Activated naive CD8-positive, alpha-beta T cell treated with anti-CD3 and anti-CD28 coated beads for 36 hours (primary cell): ENCODE results near the gene HOXB3. TPM values are rescaled to one million over a fixed set of nuclear protein-coding genes. Genes with fewer than 3 reads are reported as not detected.
"Not testable (repeated sequence)": the region's sequence is repeated elsewhere in the genome, so short reads cannot be mapped to it uniquely, and the experiment has no call there.

Source experiments
- DNase-seq: peaks from one replicate; pipeline ENCODE4 v3.0.0; 2021
- H3K27ac Mint-ChIP-seq: one replicate; pipeline ENCODE4 v1.8.0; 2022; ENCODE audit warnings: mild to moderate bottlenecking, moderate library complexity, mixed read lengths
- H3K27me3 Mint-ChIP-seq: one replicate; pipeline ENCODE4 v1.8.0; 2022; ENCODE audit warnings: mild to moderate bottlenecking, mixed read lengths
- H3K36me3 Mint-ChIP-seq: one replicate; pipeline ENCODE4 v1.8.0; 2021; ENCODE audit warnings: mild to moderate bottlenecking, mixed read lengths
- H3K4me1 Mint-ChIP-seq: one replicate; pipeline ENCODE4 v1.8.0; 2021; ENCODE audit warnings: mixed read lengths
- H3K4me3 Mint-ChIP-seq: one replicate; pipeline ENCODE4 v1.8.0; 2022; ENCODE audit warnings: mild to moderate bottlenecking, moderate library complexity, mixed read lengths
- H3K9me3 Mint-ChIP-seq: one replicate; pipeline ENCODE4 v1.8.0; 2022; ENCODE audit warnings: mixed read lengths
- total RNA-seq, 2 experiments: library from RNA; stranded (reverse); gene quantifications; one replicate each; pipeline ENCODE4 v1.2.3, GENCODE V29; 2021

Gene HOXB3
- total RNA-seq, 2 experiments from 2014 or later, result 1.4 to 2.0 TPM

- H3K27me3 Mint-ChIP-seq, result peaks cover 17% of the 10 kb centered on the region
- peak overlapping the region; percentile 92 for H3K4me3 Mint-ChIP-seq
- no peak for DNase-seq
- no peaks in the 10 kb centered on the region for H3K9me3 Mint-ChIP-seq
- peaks cover 10% of the 10 kb centered on the region for H3K36me3 Mint-ChIP-seq
- peak overlapping the region; percentile 89 for H3K27ac Mint-ChIP-seq
- H3K4me1 Mint-ChIP-seq, result peaks cover 42% of the 10 kb centered on the region
Measured at GRCh38 chr17:48542698-48543106, 47.3 kb downstream of the HOXB3 start.

- H3K4me3 Mint-ChIP-seq, result peak overlapping the region; percentile 89
- peaks cover 36% of the 10 kb centered on the region for H3K4me1 Mint-ChIP-seq
- peaks cover 17% of the 10 kb centered on the region for H3K27me3 Mint-ChIP-seq
- peaks cover 10% of the 10 kb centered on the region for H3K36me3 Mint-ChIP-seq
- H3K9me3 Mint-ChIP-seq, result no peaks in the 10 kb centered on the region
- peak overlapping the region; percentile 99 for H3K27ac Mint-ChIP-seq
- peak; percentile 18 for DNase-seq
Measured at GRCh38 chr17:48542114-48542656, 47.9 kb downstream of the HOXB3 start.

GRCh38 chr17:48541577-48542113 is 48.4 kb downstream of the HOXB3 start:
- Mint-ChIP-seq H3K4me3 (peak overlapping the region; percentile 89), H3K27me3 (peaks cover 17% of the 10 kb centered on the region), H3K4me1 (peaks cover 33% of the 10 kb centered on the region), H3K27ac (peak overlapping the region; percentile 99), H3K36me3 (peaks cover 10% of the 10 kb centered on the region), H3K9me3 (no peaks in the 10 kb centered on the region)
- DNase-seq, result peak; percentile 45

GRCh38 chr17:48541036-48541576 is 48.9 kb downstream of the HOXB3 start:
- H3K27ac Mint-ChIP-seq, result peak overlapping the region; percentile 99
- peaks cover 10% of the 10 kb centered on the region for H3K36me3 Mint-ChIP-seq
- peak overlapping the region; percentile 89 for H3K4me3 Mint-ChIP-seq
- DNase-seq, result no peak
- peaks cover 17% of the 10 kb centered on the region for H3K27me3 Mint-ChIP-seq
- H3K4me1 Mint-ChIP-seq, result peaks cover 27% of the 10 kb centered on the region
- H3K9me3 Mint-ChIP-seq, result no peaks in the 10 kb centered on the region

GRCh38 chr17:48540213-48540612 is 49.8 kb downstream of the HOXB3 start:
- DNase-seq, result no peak

GRCh38 chr17:48539177-48539576 is 50.9 kb downstream of the HOXB3 start:
- H3K9me3 Mint-ChIP-seq, result no peaks in the 10 kb centered on the region

More at GRCh38 chr17:48540213-48540612, 49.8 kb downstream of the HOXB3 start:
- H3K27ac Mint-ChIP-seq, result peak overlapping the region; percentile 44
- H3K4me3 Mint-ChIP-seq, result no peak overlapping the region
- H3K9me3 Mint-ChIP-seq, result no peaks in the 10 kb centered on the region
- peaks cover 10% of the 10 kb centered on the region for H3K36me3 Mint-ChIP-seq
- peaks cover 20% of the 10 kb centered on the region for H3K4me1 Mint-ChIP-seq
- H3K27me3 Mint-ChIP-seq, result peaks cover 12% of the 10 kb centered on the region

GRCh38 chr17:48537316-48537715 is 52.7 kb downstream of the HOXB3 start:
- Mint-ChIP-seq H3K9me3 (no peaks in the 10 kb centered on the region), H3K36me3 (peaks cover 7% of the 10 kb centered on the region), H3K27me3 (peaks cover 15% of the 10 kb centered on the region), H3K27ac (no peak overlapping the region), H3K4me1 (peaks cover 17% of the 10 kb centered on the region), H3K4me3 (no peak overlapping the region)
- DNase-seq, result no peak

More at GRCh38 chr17:48539177-48539576, 50.9 kb downstream of the HOXB3 start:
- H3K27ac Mint-ChIP-seq, result no peak overlapping the region
- H3K36me3 Mint-ChIP-seq, result peaks cover 10% of the 10 kb centered on the region
- peaks cover 17% of the 10 kb centered on the region for H3K4me1 Mint-ChIP-seq
- no peak for DNase-seq
- no peak overlapping the region for H3K4me3 Mint-ChIP-seq
- peaks cover 12% of the 10 kb centered on the region for H3K27me3 Mint-ChIP-seq

- not testable (repeated sequence) for DNase-seq, H3K4me3 Mint-ChIP-seq, H3K36me3 Mint-ChIP-seq, H3K9me3 Mint-ChIP-seq, H3K27me3 Mint-ChIP-seq, H3K27ac Mint-ChIP-seq
- peaks cover 10% of the 10 kb centered on the region for H3K4me1 Mint-ChIP-seq
Measured at GRCh38 chr17:48535793-48536559, 54.1 kb downstream of the HOXB3 start.

GRCh38 chr17:48532261-48532660 is 57.8 kb downstream of the HOXB3 start:
- H3K9me3 Mint-ChIP-seq, result no peaks in the 10 kb centered on the region
- peaks cover 15% of the 10 kb centered on the region for H3K27me3 Mint-ChIP-seq
- peaks cover 5% of the 10 kb centered on the region for H3K4me1 Mint-ChIP-seq
- no peak overlapping the region for H3K27ac Mint-ChIP-seq
- no peak for DNase-seq
- no peaks in the 10 kb centered on the region for H3K36me3 Mint-ChIP-seq
- H3K4me3 Mint-ChIP-seq, result no peak overlapping the region

- H3K4me1 Mint-ChIP-seq, result peaks cover 5% of the 10 kb centered on the region
- peaks cover 24% of the 10 kb centered on the region for H3K27me3 Mint-ChIP-seq
- no peak within 1 kb of the TSS for H3K27ac Mint-ChIP-seq
- H3K9me3 Mint-ChIP-seq, result no peaks in the 10 kb centered on the region
- no peaks in the 10 kb centered on the region for H3K36me3 Mint-ChIP-seq
- no peak within 1 kb of the TSS for H3K4me3 Mint-ChIP-seq
- no peak for DNase-seq
Measured at GRCh38 chr17:48530887-48531272, 59.2 kb downstream of the HOXB3 start, which contains the start of gene HOXB1. HOXB1 (minus strand) TSS chr17:48531011; CDS start chr17:48530904, 107 bp downstream.

GRCh38 chr17:48530208-48530886 is 59.7 kb downstream of the HOXB3 start:
- Mint-ChIP-seq H3K36me3 (no peaks in the 10 kb centered on the region), H3K4me3 (no peak overlapping the region), H3K9me3 (no peaks in the 10 kb centered on the region), H3K27ac (no peak overlapping the region), H3K27me3 (peaks cover 30% of the 10 kb centered on the region), H3K4me1 (peaks cover 5% of the 10 kb centered on the region)
- no peak for DNase-seq

- peaks cover 4% of the 10 kb centered on the region for H3K4me1 Mint-ChIP-seq
- DNase-seq, result no peak
- no peak overlapping the region for H3K27ac Mint-ChIP-seq
- H3K4me3 Mint-ChIP-seq, result no peak overlapping the region
- peaks cover 37% of the 10 kb centered on the region for H3K27me3 Mint-ChIP-seq
- H3K36me3 Mint-ChIP-seq, result no peaks in the 10 kb centered on the region
- no peaks in the 10 kb centered on the region for H3K9me3 Mint-ChIP-seq
Measured at GRCh38 chr17:48529683-48530009, 60.4 kb downstream of the HOXB3 start.

GRCh38 chr17:48528936-48529682 is 60.9 kb downstream of the HOXB3 start:
- no peak overlapping the region for H3K27ac Mint-ChIP-seq
- peaks cover 42% of the 10 kb centered on the region for H3K27me3 Mint-ChIP-seq
- H3K4me1 Mint-ChIP-seq, result peaks cover 4% of the 10 kb centered on the region
- H3K36me3 Mint-ChIP-seq, result no peaks in the 10 kb centered on the region
- no peak overlapping the region for H3K4me3 Mint-ChIP-seq
- no peak for DNase-seq
- no peaks in the 10 kb centered on the region for H3K9me3 Mint-ChIP-seq

- H3K4me3 Mint-ChIP-seq, result no peak overlapping the region
Measured at GRCh38 chr17:48528153-48528935, 61.7 kb downstream of the HOXB3 start.

More at GRCh38 chr17:48528153-48528935, 61.7 kb downstream of the HOXB3 start:
- peaks cover 4% of the 10 kb centered on the region for H3K4me1 Mint-ChIP-seq
- H3K36me3 Mint-ChIP-seq, result no peaks in the 10 kb centered on the region
- DNase-seq, result no peak
- H3K9me3 Mint-ChIP-seq, result no peaks in the 10 kb centered on the region
- peaks cover 47% of the 10 kb centered on the region for H3K27me3 Mint-ChIP-seq
- H3K27ac Mint-ChIP-seq, result peak overlapping the region; percentile 45
